ENCODE data around the gene RAB5IF. TPM values are rescaled to one million over a fixed set of nuclear protein-coding genes. Genes with fewer than 3 reads are reported as not detected.
A peak's percentile ranks its signal among the peaks of the same experiment; 100 is the strongest.

RAB5IF gene
- total and polyA plus RNA-seq, 9 of the 15 experiments (the other 6 are each of a cell fraction or from before 2014, with no cell fraction given), result 26.5 to 198 (median 134) TPM

- TF ChIP-seq ZNF318 (IDR thresholded peaks at IDR 0.05; ENCODE audit: borderline replicate concordance in 1 of 2, low read depth in 1 of 2) (no peak), ZNF24 (IDR thresholded peaks at IDR 0.05) (no peak), HOXB6 (CRISPR knock-in tag; IDR thresholded peaks at IDR 0.05; ENCODE audit: borderline replicate concordance) (no peak), PHF20 (IDR thresholded peaks at IDR 0.05; ENCODE audit: partially characterized antibody) (no peak), FOSL1 (tag; conservative IDR thresholded peaks at IDR 0.05) (peak; percentile 81), ATF3 (IDR thresholded peaks at IDR 0.05) (peak; percentile 68), ATF3 (CRISPR knock-in tag; conservative IDR thresholded peaks at IDR 0.05) (no peak), ZNF444 (CRISPR knock-in tag; IDR thresholded peaks at IDR 0.05) (no peak), ETS1 (conservative IDR thresholded peaks at IDR 0.05; ENCODE audit: control insufficient read depth, low read depth, low read length) (no peak), ARID1B (IDR thresholded peaks at IDR 0.05) (peak; percentile 61), SMAD4 (CRISPR knock-in tag; conservative IDR thresholded peaks at IDR 0.05) (peak; percentile 80), E2F6 (IDR thresholded peaks at IDR 0.05; ENCODE audit: borderline replicate concordance in 1 of 2, extremely low read depth in 1 of 2, insufficient read depth in 1 of 2, insufficient read length in 1 of 2, low read depth in 1 of 2, low read length in 1 of 2, poor library complexity in 1 of 2, severe bottlenecking in 1 of 2) (no peak), KDM1A (IDR thresholded peaks at IDR 0.05) (no peak), PCBP1 (IDR thresholded peaks at IDR 0.05; ENCODE audit: low read depth, low read length, poor library complexity, severe bottlenecking) (no peak), FOS (IDR thresholded peaks at IDR 0.05; ENCODE audit: extremely low read depth, insufficient read length) (peak; percentile 2), RBM22 (IDR thresholded peaks at IDR 0.05; ENCODE audit: low read depth, low read length, poor library complexity, severe bottlenecking) (no peak), ZEB2 (IDR thresholded peaks at IDR 0.05) (peak; percentile 29; the same call in 1 of the 2 replicates)
Measured at GRCh38 chr20:36569847-36570429, 35.6 kb upstream of the RAB5IF start (continued).

Data from K562 (cell line).